ENCODE results near the gene MRS2.
"Not testable (repeated sequence)": the region's sequence is repeated elsewhere in the genome, so short reads cannot be mapped to it uniquely, and the experiment has no call there.

The MRS2 gene, protein sequence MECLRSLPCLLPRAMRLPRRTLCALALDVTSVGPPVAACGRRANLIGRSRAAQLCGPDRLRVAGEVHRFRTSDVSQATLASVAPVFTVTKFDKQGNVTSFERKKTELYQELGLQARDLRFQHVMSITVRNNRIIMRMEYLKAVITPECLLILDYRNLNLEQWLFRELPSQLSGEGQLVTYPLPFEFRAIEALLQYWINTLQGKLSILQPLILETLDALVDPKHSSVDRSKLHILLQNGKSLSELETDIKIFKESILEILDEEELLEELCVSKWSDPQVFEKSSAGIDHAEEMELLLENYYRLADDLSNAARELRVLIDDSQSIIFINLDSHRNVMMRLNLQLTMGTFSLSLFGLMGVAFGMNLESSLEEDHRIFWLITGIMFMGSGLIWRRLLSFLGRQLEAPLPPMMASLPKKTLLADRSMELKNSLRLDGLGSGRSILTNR

GRCh38 chr6:24402697-24403500, at the start of gene MRS2:
Gene MRS2 (plus strand): TSS chr6:24402936. CDS start chr6:24403047, 111 bp downstream.
- peak; percentile 96 for ATAC-seq

DNA sequence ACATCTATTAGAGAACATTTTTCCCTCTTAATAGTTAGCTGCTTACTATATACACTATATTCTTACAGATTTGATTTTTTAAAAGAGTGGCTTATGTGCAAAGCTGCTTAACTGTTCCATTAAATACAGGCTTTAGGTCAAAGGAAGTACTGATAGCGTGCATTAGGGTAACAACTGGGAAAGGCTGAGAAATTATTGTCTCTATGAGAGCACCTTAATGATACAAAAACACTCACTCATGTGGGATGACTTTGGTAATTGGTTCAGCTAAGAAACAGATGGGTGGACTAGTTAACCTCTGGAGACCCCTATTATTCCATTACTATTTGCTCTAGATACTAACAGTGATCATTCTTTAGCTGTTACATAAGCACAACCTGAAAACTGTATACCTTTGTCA, 48.9 kb upstream of the MRS2 start:
- no peak for ATAC-seq

DNA sequence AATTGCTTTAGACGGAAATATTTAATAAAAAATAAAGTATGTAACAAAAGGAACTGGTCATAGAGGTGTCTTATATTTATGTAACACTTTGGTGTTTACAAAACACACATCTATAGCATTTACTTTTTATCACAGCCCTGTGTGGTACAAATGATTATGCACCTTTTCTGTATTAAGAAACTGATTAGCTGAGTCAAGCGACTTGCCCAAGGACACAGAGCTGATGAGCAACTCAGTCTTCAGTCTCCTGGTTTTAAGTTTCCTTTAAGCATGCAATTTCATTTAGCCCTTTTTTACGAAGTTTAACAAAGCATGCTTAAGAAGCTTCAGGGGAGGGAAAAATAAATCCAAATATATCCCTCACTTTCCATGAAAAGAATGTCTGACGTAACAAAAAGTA, 47.3 kb upstream of the MRS2 start:
- ATAC-seq, result no peak

- no peak for ATAC-seq
Measured at GRCh38 chr6:24356310-24356973, 46.3 kb upstream of the MRS2 start.

DNA sequence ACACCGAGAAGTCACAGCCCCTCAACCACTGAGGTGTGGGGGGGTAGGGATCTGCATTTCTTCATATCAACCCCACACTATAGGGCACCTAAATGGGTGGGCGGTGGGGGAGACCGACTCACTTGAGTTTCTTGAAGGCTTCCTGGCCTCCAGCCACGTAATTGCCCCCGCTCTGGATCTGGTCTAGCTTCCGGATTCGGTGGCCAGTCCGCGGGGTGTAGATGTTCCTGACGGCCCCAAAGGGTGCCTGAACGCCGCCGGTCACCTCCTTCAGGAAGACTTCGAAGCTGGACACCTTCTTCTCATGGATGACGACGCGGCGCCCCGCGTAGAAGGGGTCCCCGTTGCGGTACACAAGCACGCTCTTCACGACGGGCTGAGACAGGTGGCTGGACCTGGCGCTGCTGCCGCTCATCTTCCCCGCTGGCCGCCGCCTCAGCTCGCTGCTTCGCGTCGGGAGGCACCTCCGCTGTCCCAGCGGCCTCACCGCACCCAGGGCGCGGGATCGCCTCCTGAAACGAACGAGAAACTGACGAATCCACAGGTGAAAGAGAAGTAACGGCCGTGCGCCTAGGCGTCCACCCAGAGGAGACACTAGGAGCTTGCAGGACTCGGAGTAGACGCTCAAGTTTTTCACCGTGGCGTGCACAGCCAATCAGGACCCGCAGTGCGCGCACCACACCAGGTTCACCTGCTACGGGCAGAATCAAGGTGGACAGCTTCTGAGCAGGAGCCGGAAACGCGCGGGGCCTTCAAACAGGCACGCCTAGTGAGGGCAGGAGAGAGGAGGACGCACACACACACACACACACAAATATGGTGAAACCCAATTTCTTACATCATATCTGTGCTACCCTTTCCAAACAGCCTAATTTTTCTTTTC, 45.2 kb upstream of the MRS2 start, which contains the start of gene DCDC2:
Gene DCDC2, minus strand, starts transcription at position 724 of the 883 bp plus-strand sequence. Its CDS starts 309 bp downstream, at position 415.
- ATAC-seq, result peak; percentile 11 to 26

DNA sequence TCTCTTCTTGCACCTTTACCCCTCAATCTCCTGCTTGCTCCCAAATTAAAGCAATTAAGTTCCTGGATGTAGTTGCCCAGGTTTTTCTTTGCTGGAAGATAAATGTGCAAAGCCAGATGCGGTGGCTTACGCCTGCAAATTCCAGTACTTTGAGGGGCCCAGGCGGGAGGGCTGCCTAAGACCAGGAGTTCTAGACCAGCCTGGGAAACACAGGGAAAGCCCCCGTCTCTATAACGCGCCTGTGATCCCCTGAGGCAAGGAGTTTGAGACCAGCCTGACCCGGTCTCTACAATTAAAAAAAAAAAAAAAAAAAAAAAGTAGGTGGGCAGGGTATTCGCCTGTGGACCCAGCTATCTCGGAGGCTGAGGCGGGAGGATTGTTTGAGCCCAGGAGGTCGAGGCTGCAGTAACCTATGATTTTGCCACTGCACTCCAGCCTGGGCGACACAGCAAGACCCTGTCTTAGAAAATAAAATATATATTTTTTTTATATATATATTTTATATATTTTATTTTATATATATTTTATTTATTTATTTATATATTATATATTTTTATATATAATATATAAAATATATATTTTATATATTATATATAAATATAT, 44.4 kb upstream of the MRS2 start:
- ATAC-seq, result no peak

DNA sequence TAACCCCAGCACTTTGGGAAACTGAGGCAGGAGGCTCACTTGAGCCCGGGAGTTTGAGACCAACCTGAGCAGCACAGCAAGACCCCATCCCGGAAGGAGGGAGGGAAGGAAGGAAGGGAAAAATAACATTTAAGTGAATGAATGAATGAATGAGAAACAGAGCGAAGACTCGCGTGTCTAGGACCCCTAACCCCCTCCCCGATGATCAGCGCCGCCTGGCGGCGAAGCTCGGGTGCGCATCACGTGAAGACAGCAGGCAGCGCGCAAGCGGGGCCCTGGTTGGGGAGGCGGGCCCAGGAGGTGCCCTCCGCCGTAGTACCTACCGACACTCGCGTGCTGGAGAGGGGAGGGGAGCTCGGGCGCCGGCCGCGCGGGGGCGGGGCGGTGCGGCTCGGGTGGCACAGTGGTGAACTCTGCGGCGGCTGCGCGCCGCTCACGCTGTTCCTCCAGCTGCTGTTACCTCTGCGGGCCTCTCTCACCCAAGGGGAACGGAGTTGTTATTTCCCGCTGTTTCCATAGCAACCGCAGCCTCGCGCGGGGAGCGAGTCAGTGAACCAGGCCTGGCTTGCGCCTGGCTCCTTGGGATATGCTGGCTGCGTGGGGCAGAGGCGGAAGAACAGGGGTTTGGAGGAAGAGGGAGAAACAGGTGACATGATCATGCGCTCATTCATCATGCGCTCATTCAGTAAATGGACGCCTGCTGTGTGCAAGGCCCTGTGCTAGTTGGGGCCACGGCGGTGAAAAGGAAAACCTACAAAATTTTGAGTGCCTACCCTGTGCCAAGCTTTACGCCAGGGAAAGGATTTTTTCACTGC, 42.9 kb upstream of the MRS2 start:
- peak; percentile 91 to 94 for ATAC-seq

DNA sequence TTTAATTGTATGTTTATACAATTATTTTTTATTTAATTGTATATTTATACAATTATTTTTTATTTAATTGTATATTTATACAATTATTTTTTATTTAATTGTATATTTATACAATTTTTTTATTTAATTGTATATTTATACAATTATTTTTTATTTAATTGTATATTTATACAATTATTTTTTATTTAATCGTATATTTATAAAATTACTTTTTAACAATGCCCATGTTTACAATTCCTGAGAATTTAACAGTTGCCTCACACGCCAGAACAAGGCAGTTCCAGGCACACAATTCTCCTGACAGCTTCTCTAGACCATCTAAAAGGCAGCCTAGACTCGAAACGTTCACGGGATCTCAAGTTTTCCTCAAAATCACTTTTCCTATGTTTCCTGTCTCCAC, 40.4 kb upstream of the MRS2 start:
- ATAC-seq, result not testable (repeated sequence)

- not testable (repeated sequence) for ATAC-seq
Measured at GRCh38 chr6:24365103-24365633, 37.6 kb upstream of the MRS2 start.

- ATAC-seq, result no peak
Measured at GRCh38 chr6:24374612-24375011, 28.1 kb upstream of the MRS2 start.

- no peak for ATAC-seq
Measured at GRCh38 chr6:24376871-24377270, 25.9 kb upstream of the MRS2 start.

DNA sequence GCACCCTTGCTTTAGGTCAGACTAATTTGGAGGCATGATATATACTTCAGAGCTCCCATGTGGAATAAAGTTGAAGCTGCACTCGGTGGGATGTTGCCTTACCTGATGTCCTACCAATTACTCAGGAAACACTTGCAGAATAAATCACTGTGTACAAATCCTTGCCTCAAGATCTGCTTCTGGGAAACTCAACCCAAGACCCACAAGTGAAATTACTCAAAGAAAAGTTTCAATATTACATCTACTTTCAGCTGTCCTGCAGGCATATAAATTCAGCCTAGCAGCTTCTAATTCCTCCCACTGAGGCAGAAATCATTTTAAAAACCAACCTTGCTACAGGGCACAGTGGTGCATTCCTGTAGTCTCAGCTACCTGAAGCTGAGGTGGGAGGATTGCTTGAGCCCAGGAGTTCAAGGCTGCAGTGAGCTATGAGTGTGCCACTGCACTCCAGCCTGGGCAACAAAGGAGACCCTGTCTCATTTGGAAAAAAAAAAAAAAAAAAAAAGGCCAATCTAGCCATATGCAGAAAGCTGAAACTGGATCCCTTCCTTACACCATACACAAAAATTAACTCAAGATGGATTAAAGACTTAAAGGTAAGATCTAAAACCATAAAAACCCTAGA, 24.2 kb upstream of the MRS2 start:
- no peak for ATAC-seq

DNA sequence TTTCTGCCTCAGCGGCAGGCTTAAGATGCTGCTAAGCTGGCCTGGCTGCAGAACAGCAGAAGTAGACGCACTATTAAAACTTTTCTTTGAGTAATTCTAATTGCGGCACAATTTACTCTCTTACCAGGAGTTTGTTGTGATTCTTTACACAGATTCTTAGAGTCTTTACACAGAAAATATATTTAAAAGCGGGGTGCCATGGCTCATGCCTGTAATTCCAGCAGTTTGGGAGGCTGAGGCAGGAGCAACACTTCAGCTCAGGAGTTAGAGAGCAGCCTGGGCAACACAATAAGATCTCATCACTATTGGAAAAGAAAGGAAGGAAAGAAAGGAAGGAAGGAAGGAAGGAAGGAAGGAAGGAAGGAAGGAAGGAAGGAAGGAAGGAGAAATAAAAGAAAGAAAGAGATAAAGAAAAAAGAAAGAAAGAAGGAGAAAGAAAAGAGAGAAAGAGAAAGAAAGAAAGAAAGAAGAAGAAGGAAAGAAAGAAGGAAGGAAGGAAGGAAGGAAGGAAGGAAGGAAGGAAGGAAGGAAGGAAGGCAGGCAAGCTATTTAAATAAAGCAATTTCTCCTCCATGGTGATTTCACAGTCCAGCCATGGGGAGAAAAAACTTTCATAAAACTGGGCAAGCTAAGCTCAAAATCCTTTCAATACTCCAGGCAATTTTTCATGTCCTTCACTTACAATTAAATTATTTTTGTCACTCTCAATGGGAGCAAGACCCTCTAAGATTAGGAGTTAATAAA, 21.1 kb upstream of the MRS2 start:
- ATAC-seq, result no peak

DNA sequence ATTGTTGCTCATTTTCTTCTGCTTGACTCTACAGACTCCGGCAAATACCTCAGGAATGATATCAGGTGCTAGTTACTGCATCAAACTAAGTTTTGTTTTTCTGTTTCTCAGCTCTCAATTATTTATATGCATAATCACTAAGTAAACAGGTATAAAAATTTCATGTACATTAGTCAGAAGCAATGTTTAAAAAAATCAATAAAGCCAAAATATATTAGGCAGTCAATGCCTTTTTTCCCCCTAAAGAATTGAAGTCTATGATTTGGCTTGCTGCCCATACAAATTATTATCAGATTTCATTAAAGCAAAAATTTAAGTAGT, 20.6 kb upstream of the MRS2 start:
- ATAC-seq, result no peak

GRCh38 chr6:24382891-24383494, 19.7 kb upstream of the MRS2 start:
- ATAC-seq, result not testable (repeated sequence)

GRCh38 chr6:24384369-24385130, 18.2 kb upstream of the MRS2 start:
- ATAC-seq, result not testable (repeated sequence)

DNA sequence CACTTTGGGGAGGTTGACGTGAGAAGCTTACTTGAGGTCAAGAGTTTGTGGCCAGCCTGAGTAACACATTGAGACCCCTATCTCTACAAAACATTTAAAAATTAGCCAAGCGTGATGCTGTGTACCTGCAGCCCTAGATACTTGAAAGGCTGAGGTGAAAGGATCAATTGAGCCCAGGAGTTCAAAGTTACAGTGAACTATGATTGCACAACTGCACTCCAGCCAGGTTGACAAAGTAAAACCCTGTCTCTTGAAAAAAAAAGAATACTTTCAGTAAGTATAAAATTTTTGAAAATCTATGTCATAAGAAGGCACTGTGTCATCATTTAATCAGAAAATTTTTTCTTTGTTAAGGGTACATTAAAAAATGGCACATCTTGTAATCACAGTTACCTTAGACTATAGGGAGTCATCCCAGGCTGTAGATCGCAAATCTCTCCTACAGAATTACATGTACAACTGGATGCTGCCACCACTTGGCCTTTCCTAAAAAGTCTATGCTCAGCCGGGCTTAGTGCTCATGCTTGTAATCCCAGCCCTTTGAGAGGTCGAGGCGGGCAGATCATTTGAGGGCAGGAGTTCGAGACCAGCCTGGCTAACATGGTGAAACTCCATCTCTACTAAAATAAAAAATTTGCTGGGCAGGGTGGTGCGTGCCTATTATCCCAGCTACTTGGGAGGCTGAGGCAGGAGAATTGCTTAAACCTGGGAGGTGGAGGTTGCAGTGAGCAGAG, 17.0 kb upstream of the MRS2 start:
- no peak for ATAC-seq

Measured in activated CD4-positive, CD25-positive, alpha-beta regulatory T cell treated with anti-CD3 and anti-CD28 coated beads, Interleukin-2, amount 50 U/mL, for 24 hours (primary cell).